ENCODE measurements around the gene ANKRD12.
"Not testable (repeated sequence)": the region's sequence is repeated elsewhere in the genome, so short reads cannot be mapped to it uniquely, and the experiment has no call there.

ANKRD12 gene

GRCh38 chr18:9092665-9093064 lies 43.9 kb upstream of the ANKRD12 start:
- TF ChIP-seq CTCF (IDR thresholded peaks at IDR 0.05): no peak
- Histone ChIP-seq H3K4me3 (ENCODE audit: low read depth in 1 of 2, low read length in 1 of 2) (no peak overlapping the region), H3K27ac (no peak overlapping the region), H3K9me3 (no peaks in the 10 kb centered on the region), H3K36me3 (no peaks in the 10 kb centered on the region), H3K27me3 (no peaks in the 10 kb centered on the region), H3K4me1 (ENCODE audit: control insufficient read depth in 1 of 2, insufficient read depth in 1 of 2, low read depth in 1 of 2, low read length in 1 of 2) (peaks cover 26% of the 10 kb centered on the region in 2 experiments)

- H3K27ac ChIP-seq; H3K4me3 ChIP-seq (ENCODE audit: low read depth in 1 of 2, low read length in 1 of 2); H3K36me3 ChIP-seq; H3K9me3 ChIP-seq; H3K27me3 ChIP-seq: not testable (repeated sequence)
- peaks cover 26% of the 10 kb centered on the region in 2 experiments for H3K4me1 ChIP-seq (ENCODE audit: control insufficient read depth in 1 of 2, insufficient read depth in 1 of 2, low read depth in 1 of 2, low read length in 1 of 2)
Measured at GRCh38 chr18:9093109-9093508, 43.5 kb upstream of the ANKRD12 start.

DNA sequence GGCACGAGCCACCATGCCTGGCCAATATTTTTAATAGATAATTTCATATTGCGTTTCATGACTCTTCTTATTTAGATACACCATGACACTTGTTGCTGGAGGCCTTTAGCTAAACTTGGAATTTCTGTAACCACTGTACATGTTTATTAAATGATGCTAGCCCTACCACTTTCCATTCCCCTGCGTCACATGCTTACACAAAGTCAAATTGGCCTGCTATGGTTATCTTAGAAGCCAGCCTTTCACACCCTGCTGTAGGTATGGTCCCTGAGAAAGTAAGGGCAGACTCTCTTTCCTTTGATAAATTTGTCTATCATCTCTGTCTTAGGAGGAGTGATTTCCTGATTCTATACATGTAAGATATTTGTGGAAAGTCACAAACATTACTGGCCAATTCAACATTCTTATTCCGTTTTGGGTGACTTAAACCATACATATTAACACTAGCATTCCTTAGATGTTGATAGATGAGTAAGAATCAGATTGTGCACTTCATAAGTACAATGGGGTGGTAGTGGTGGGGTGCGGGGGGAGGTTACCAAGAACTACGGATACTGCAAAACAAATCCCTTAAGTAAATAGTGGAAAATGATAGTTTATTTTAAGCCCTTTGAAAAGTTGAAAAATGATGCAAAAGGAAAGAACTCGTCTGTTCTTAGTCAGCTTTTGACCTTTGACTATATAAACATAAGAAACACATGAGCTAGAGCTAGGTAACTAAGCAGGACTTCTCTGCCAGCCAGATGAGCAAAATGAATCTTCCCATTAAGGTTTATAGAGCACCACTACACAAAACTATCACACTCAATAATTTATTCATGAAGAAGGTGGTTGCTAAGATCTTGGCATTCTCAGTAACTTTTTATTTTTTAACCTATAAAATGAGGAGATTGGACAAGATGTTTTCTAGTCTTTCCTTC lies 42.0 kb upstream of the ANKRD12 start:
- peaks cover 26% of the 10 kb centered on the region in 2 experiments for H3K4me1 ChIP-seq (ENCODE audit: control insufficient read depth in 1 of 2, insufficient read depth in 1 of 2, low read depth in 1 of 2, low read length in 1 of 2)
- H3K4me3 ChIP-seq (ENCODE audit: low read depth in 1 of 2, low read length in 1 of 2): no peak overlapping the region
- no peaks in the 10 kb centered on the region for H3K9me3 ChIP-seq
- no peak for TF ChIP-seq CTCF (IDR thresholded peaks at IDR 0.05)
- H3K27me3 ChIP-seq: no peaks in the 10 kb centered on the region
- no peaks in the 10 kb centered on the region for H3K36me3 ChIP-seq
- H3K27ac ChIP-seq: peak overlapping the region; percentile 66

GRCh38 chr18:9095297-9096006 lies 41.1 kb upstream of the ANKRD12 start:
- Histone ChIP-seq H3K27me3 (no peaks in the 10 kb centered on the region), H3K9me3 (no peaks in the 10 kb centered on the region), H3K36me3 (no peaks in the 10 kb centered on the region), H3K4me3 (ENCODE audit: low read depth in 1 of 2, low read length in 1 of 2) (no peak overlapping the region), H3K27ac (peak overlapping the region; percentile 66), H3K4me1 (ENCODE audit: control insufficient read depth in 1 of 2, insufficient read depth in 1 of 2, low read depth in 1 of 2, low read length in 1 of 2) (peaks cover 26% of the 10 kb centered on the region in 2 experiments)
- TF ChIP-seq CTCF (IDR thresholded peaks at IDR 0.05): no peak

- H3K9me3 ChIP-seq: no peaks in the 10 kb centered on the region
- H3K4me3 ChIP-seq (ENCODE audit: low read depth in 1 of 2, low read length in 1 of 2): no peak overlapping the region
- no peaks in the 10 kb centered on the region for H3K27me3 ChIP-seq
- no peaks in the 10 kb centered on the region for H3K36me3 ChIP-seq
- no peak for TF ChIP-seq CTCF (IDR thresholded peaks at IDR 0.05)
- H3K4me1 ChIP-seq (ENCODE audit: control insufficient read depth in 1 of 2, insufficient read depth in 1 of 2, low read depth in 1 of 2, low read length in 1 of 2): peaks cover 26% of the 10 kb centered on the region in 2 experiments
- H3K27ac ChIP-seq: peak overlapping the region; percentile 66
Measured at GRCh38 chr18:9096007-9096371, 40.6 kb upstream of the ANKRD12 start.

DNA sequence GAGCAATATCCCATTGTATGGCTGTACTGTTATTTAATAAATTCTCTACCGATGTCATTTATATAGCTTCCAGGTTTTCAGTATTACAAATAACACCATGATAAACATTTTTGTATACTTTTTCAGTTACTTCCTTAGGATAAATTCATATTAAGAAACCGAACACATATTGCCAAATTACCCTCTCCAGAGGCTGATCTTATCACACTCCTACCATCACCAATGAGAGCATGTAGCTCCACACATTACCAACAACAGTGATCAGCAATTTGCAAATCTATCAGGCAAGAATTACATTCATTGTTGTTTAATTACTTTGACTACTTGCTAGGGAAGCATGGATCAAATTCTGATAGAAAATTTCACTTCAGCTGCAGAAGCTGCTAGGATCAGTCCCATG lies 39.9 kb upstream of the ANKRD12 start:
- no peak for TF ChIP-seq CTCF (IDR thresholded peaks at IDR 0.05)
- Histone ChIP-seq H3K4me1 (ENCODE audit: control insufficient read depth in 1 of 2, insufficient read depth in 1 of 2, low read depth in 1 of 2, low read length in 1 of 2) (peaks cover 31% of the 10 kb centered on the region in 2 experiments), H3K4me3 (ENCODE audit: low read depth in 1 of 2, low read length in 1 of 2) (no peak overlapping the region), H3K27me3 (no peaks in the 10 kb centered on the region), H3K36me3 (no peaks in the 10 kb centered on the region), H3K9me3 (no peaks in the 10 kb centered on the region), H3K27ac (no peak overlapping the region)
